ENCODE results near the gene CFAP57.

Gene CFAP57

DNA sequence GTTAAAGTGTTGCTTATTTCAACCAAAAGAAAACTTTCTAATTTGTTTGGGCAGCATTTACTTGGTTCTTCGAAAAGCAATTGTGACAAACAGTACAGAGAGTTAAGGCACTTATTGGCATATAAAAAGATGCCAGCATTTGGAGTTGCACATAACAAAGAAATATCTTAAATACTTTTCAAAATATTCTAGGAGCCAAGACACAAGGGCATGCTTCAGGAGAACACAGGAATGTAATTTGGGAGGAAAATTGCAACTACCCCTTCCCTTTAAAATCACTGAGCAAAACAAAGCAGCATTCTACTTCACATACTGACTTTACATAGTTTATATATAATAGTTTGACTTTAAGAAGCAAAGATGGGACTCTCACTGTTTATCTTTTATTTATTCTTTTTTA is 124.1 kb downstream of the CFAP57 start:
- DNase-seq (ENCODE audit: low read depth in 2 of 2, low spot score in 1 of 2): no peak

DNA sequence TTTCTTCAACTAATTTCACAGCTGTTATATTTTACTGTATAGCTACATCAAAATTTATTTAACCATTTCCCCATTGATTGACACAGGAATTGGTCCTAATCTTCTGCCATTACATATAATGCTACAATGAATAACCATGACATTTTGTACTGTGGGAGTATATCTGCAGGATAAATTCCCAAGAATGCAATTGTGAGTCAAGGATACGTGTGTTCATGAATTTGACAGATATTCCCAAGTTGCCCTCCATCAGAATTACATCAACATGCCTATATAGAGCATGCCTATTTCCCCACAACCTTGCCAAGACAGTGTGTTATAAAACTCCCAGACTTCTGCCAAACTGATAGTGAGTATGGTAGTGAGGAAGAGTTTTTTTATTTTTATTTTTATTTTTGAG is 125.9 kb downstream of the CFAP57 start:
- DNase-seq (ENCODE audit: low read depth in 2 of 2, low spot score in 1 of 2): no peak

GRCh38 chr1:43299101-43299500 is 127.0 kb downstream of the CFAP57 start:
- DNase-seq (ENCODE audit: low read depth in 2 of 2, low spot score in 1 of 2): no peak

- DNase-seq (ENCODE audit: low read depth in 2 of 2, low spot score in 1 of 2): no peak
Observed at GRCh38 chr1:43300378-43301094, 128.4 kb downstream of the CFAP57 start, which contains the start of gene TIE1. TIE1 (plus strand) TSS chr1:43300982; CDS start chr1:43301072, 90 bp downstream.

DNA sequence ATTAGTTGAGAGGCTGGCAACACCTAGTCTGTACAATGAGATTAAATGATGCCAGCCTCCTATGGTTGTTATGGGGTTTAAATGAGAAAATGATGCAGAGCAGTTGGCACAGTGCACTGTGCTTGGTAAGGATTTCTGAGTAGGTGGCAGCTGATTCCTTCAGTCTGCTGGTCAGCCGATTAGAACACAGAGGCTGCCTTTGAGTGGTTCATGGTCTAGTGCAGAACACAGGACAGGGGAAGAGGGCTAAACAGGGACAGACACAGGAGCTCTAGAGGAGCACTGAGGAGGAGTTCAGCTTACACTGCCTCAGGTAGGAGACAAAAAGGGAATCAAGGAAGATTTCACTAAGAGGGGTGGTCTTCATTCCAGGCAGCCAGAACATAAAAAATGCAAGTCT is 130.1 kb downstream of the CFAP57 start:
- no peak for DNase-seq (ENCODE audit: low read depth in 2 of 2, low spot score in 1 of 2)

- DNase-seq (ENCODE audit: low read depth in 2 of 2, low spot score in 1 of 2): no peak
Observed at GRCh38 chr1:43302721-43303470, 130.8 kb downstream of the CFAP57 start.

DNA sequence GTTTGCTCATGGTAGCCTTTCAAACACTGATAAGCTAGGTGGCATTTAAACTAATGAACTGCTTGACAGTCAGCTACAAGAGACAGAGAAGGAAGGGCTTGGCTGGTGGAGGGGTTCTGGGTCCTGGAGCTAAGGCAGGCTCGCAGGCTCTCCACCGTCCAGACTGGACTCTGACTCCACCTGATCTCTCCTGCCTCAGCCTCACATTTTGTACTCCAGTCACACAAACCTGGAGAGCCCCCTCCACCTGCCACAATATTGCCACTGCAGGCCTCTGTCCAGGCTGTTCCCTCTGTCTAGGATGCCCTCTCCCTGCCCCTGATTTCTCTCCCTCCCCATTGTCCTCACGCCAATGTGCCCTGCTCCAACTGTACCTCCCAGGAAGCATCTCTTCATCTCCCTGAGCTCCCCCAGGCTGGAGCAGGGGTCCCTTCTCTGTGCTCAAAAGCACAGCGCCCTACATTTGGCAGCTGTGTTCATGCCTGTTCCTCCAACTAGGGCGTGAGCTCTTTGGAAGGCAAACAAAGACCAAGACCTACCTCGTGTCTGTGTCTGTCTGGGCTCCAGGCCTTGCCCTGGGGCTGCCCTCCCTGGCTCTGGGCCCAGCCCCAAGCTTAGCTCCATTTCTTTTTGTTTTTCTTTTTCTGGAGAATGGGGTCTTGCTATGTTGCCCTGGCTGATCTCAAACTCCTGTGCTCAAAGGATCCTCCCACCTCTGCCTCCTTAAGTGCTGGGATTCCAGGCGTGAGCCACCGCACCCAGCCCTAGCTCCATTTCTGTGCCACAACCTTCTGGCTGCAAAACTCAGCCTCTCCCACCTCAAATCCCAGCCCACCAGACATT is 131.6 kb downstream of the CFAP57 start:
- DNase-seq (ENCODE audit: low read depth in 2 of 2, low spot score in 1 of 2): no peak
